GM19438 (cell line): ENCODE results near the gene TMEM165.
"Not testable (repeated sequence)": the region's sequence is repeated elsewhere in the genome, so short reads cannot be mapped to it uniquely, and the experiment has no call there.

ENCODE experiments used
- ATAC-seq: cut with Tn5 transposase; IDR thresholded peaks from one replicate; pipeline ENCODE4 v1.9.1; 2021; ENCODE audit warnings: low read depth; ENCODE audit not compliant: unreplicated experiment

The TMEM165 gene, protein sequence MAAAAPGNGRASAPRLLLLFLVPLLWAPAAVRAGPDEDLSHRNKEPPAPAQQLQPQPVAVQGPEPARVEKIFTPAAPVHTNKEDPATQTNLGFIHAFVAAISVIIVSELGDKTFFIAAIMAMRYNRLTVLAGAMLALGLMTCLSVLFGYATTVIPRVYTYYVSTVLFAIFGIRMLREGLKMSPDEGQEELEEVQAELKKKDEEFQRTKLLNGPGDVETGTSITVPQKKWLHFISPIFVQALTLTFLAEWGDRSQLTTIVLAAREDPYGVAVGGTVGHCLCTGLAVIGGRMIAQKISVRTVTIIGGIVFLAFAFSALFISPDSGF

DNA sequence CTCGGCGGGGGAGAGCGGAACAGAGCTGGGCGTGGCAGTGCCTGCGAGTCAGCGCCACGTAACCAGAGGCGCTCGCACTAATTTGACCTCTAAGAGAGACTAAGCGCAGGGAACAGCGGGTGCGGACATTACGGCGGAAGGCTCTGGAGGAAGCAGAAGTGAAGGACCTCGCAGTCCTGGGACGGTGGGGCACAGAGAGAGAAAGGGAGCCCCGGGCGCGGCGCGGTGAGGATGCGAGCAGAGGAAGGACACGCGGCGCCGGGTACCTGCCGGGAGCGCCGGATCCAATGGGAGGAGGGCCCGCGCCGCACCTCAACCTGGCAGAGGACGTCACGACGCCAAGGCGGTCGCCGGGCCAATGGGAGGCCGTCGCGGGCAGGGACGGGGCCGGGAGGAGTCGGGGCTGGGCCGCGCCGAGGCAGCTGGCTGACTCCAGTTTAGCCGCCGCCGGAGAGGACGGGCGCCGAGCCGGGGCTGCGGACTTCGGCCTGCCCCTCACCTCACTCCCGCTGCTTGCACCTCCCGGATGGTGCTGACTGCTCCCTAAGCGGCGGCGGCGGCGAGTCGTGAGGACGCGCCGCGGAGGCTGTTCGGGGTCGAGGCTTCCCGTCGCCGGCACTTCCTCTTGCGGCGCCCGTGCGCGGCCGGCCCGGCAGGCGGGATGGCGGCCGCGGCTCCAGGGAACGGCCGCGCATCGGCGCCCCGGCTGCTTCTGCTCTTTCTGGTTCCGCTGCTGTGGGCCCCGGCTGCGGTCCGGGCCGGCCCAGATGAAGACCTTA is at the start of gene TMEM165:
Gene TMEM165, plus strand, starts transcription at position 429 of the 779 bp plus-strand sequence. Its CDS starts 233 bp downstream, at position 662.
- peak; percentile 91 for ATAC-seq

DNA sequence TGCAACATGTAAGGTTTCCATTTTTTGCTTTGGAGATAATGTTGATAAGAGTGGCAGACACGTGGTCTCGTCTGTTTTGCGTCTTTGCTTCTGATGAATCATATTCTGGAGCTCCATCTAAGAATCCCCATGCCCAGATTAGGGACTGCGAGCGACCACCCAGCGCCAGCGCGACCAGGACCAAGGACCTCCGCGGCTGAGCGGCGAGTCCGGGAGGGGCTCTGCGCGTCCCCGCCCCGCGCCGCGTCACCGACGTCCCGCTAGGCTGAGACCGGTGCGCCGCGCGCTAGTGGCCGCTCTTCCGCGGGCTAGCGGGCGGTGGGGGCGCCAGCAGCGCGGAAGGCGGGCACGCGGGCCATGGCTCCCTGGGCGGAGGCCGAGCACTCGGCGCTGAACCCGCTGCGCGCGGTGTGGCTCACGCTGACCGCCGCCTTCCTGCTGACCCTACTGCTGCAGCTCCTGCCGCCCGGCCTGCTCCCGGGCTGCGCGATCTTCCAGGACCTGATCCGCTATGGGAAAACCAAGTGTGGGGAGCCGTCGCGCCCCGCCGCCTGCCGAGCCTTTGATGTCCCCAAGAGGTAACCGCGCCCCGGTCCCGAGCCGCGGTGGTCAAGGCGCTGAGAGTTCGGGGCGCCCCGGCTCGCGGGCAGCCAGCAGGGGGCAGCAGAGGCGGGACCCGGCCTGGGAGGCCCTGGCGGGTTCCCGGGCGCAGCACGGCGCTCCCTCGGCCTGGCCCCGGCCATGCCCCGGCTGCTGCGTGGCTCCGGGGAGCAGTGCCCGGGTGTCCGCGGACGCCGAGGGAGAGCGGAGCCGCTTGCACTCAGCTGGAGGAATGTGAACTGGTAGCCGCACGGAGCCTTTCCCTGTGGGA is 49.5 kb upstream of the TMEM165 start, which contains the start of gene SRD5A3:
Gene SRD5A3, plus strand, starts transcription at position 263 of the 871 bp plus-strand sequence. Its CDS starts 95 bp downstream, at position 358.
- ATAC-seq = peak; percentile 93

DNA sequence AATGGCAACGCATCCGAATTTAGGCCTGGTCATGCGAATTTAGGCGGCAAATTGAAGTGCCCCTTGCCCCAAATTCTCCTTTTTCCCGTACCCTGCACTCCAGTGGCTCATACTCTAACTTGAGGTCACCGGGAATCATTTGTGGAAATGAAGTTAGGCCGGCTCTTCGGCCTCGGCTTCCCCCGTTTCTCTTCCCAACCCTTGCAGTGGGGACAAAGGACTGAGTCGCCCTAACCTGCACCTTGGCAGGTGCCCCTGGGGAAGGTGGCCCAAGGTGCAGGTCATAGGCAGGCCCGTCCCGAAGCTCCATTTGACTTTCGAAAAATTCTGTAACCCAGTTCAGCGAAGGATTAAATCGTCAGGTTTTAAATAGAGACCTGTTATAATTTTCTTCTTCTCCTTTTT is 48.9 kb upstream of the TMEM165 start:
- ATAC-seq = no peak

DNA sequence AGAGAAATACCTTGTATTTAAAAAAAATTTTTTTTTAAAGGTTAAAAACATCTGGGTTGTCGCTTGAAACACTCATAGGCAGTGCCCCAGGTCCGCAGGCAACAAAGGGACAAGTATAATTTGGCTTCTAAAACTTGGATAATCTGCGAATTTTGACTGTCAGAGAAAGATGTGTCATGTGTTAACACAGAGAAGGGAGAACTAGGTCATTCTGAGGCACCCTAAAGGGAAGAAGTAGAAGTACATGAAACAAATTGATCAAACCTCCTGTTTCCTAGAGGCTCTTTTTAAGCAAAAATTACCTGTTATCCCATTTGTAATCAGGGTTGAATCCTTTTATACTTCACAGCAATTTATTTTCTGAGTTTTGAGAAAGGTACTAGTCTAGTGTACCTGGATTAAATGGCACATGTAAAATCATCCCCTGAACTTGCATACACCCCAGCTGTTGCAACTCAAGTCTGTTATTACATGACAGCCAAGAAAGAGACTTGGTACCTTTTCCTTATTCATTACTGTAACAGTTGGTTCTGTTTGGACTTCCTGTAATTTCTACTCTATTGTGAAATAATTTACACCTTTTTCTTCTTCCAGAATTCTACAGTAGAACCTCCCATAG is 48.0 kb upstream of the TMEM165 start:
- no peak for ATAC-seq

DNA sequence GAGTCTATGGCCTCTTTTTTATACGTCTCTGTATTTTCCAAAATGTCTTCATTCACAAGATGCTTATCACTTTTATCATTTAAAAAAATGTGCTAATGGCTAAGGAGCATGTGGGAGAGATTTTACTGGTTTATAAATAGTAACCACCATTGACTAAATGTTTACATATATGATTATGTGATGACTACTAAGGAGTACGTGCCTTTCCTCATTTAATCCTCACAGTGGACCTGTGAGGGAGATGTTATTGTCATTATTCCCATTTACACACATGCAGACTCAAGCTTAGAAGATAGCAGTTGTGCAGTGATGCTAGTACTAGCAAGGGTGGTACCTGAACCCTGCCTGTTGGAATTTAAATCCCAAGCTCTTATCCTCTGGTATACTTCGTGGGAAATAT is 47.3 kb upstream of the TMEM165 start:
- ATAC-seq = no peak

DNA sequence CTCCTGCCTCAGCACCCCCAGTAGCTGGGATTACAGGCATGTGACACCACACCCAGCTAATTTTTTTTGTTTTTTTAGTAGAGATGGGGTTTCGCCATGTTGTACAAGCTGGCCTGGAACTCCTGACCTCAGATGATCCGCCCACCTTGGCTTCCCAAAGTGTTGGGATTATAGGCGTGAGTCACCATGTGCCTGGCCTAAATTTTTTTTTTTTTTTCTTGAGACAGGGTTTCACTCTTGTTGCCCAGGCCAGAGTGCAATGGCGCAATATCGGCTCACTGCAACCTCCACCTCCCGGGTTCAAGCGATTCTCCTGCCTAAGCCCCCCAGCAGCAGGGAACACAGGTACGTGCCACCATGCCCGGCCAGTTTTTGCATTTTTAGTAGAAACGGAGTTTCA is 44.9 kb upstream of the TMEM165 start:
- not testable (repeated sequence) for ATAC-seq

DNA sequence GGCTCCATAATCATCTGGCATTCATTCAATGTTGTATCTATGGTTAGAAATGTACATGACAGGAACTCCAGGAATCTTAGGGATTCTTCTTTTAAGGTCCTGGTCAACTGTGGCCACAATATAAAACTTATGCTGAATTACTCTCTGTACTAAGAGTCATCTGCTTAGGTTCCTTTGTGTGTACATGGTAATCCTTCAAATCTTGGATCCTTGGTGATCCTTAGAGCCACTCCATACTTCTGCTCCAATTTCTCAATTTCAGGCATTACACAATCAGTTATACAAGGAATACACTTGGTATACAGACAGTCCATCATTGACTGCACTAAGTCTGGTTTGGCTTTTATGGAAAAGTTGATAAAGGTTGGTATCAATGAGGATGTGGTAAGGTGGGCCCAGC is 43.9 kb upstream of the TMEM165 start:
- no peak for ATAC-seq

DNA sequence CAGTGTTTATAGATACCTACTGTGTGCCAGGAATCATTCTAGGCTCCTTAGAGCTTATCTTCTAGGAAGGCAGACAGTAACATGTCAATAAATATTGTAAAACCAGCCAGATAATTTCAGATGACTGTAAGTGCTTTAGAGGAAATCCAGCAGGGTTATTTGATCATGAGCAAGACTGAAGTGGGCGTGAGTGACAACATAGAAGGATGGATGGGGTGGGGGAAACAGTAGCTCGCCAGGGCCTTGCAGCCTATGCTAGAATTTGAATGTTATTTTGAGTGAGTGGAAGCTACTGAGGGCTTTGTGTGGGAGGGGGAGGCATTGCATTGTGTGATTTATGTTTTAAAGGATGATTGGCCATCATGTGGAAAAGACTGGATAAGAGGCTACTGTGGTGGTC is 43.0 kb upstream of the TMEM165 start:
- no peak for ATAC-seq

DNA sequence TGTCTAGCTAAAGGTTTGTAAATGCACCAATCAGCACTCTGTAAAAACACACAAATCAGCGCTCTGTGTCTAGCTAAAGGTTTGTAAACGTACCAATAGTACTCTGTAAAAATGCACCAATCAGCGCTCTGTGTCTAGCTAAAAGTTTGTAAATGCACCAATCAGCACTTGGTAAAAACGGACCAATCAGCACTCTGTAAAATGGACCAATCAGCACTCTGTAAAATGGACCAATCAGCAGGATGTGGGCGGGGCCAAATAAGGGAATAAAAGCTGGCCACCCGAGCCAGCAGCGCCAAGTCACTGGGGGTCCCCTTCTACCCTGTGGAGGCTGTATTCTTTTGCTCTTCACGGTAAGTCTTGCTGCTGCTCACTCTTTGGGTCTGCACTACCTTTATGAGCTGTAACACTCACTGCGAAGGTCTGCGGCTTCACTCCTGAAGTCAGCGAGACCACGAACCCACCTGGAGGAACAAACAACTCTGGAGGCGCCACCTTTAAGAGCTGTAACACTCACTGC is 42.5 kb upstream of the TMEM165 start:
- not testable (repeated sequence) for ATAC-seq

DNA sequence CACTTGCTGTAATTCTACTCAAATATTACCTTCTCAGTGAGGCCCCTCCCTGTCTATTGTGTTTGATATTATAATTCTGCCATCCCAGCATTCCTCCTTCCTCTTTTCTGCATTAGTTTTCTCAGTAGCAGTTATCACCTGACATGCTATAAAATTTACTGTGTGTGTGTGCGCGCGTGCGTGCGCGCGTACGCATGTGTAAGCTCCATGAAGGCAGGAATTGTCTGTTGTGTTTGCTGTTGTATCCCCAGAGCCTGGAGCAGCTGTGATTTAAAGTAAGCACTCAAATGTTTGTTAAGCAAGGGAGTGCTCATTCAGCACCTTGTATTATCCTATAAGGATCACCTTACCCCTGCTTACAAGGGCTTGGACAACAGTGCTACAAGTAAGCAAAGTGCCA is 41.1 kb upstream of the TMEM165 start:
- no peak for ATAC-seq

DNA sequence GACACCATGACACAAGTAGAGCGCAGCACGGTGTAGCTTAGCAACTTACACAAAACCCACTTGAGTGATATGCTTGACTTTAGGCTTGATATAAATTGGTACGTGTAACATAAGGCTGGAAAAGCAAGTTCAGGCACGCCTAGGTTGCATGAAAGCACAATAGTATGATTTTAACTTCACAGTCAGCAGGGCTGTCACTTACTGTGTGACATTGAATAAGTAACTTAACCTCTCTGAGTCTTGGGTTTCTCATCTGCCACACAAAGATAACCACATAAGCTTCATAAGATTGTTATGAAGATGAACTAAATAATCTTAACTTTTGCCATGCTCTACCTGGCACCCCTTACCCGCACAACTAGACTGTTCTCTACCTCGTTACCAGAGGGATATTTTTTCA is 40.2 kb upstream of the TMEM165 start:
- no peak for ATAC-seq

DNA sequence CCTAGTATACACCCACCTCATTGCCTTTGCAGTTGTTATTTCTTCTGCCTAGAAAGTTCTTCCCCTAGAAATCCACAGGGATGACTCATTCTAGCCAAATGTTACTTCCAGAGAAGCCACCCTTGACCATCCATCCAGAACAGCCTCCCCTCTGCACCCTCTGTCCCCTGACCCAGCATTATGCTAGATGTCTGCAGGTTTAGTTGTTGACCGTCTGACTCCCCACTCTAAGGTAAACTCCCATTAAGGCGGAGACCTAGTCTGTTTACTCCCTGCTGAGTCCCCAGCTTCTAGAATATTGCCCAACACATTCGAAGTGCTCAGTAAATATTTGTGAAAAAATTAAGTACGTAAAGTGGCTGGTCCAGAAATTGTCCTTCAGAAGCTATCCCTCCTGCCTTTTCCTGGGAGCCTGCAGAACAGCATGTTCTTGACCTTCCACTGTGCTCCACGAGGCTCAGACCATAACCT is 38.7 kb upstream of the TMEM165 start:
- no peak for ATAC-seq

DNA sequence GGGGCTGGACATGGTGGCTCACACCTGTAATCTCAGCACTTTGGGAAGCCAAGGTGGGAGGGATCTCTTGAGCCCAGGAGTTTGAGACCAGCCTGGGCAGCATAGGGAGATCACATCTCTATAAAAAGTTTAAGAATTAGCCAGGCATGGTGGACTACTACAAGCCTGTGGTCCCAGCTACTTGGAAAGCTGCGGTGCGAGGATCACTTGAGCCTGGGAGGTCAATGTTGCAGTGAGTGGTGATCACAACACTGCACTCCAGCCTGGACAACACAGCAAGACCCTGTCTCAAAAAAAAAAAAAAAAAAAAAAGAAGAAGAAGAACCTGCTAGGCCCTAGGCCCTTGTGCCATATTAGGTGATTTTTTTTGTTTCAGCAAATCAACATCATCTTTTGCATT is 37.5 kb upstream of the TMEM165 start:
- no peak for ATAC-seq

DNA sequence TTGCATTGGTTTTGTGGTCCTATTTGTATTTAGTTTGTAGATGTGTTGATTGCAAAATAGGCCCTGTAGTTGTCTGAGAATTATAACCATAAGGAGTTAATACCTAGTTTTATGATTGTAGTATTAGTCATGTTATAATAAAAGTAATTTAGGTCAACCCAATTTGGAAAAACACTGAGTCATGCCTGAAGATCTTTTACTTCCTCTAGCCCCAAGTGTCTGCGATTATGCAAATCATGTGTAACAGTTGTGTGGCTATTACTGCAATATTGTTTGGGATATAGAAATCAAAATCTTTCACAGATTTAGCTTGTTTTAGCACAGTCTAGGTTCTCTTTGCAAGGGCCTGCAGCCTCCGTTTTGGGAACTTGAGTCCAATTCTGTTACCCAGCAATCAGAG is 37.1 kb upstream of the TMEM165 start:
- peak; percentile 62 for ATAC-seq

DNA sequence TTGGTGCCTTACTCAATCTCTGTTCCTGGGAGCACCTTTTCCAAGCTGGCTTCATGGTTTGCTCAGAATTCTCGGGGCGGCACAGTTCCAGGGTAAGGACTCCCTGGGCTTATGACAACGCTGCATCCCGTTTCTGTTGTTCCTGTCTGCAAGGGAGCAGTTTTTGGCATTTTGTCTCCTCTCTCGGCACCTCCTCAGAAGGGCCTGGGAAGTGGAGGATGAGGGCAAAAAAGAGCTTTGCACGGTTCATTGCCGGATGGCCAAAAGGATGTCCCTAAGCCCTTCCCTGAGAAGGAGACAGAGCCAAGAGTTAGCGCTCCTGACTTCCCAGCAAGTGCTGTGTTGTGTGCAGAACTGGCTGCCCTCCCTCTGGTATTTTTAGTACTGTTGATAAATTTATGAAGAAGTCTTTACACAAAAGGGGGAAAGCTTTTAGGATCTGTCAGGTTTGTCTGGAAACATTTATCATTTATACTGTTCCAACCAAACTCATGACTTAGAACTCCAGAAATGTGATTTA is 36.3 kb upstream of the TMEM165 start:
- ATAC-seq = no peak

DNA sequence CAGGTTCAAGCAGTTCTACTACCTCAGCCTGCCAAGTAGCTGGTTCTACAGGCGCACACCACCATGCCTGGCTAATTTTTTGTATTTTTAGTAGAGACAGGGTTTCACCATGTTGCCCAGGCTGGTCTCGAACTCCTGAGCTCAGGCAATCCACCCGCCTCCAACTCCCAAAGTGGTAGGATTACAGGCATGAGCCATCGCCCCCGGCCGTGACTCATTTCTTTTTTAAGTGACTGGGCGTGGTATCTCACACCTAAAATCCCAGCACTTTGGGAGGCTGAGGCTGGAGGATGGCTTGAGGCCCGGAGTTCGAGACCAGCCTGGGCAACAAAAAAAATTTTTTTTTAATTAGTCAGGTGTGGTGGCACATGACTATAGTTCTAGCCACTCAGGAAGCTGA is 32.8 kb upstream of the TMEM165 start:
- ATAC-seq = not testable (repeated sequence)

DNA sequence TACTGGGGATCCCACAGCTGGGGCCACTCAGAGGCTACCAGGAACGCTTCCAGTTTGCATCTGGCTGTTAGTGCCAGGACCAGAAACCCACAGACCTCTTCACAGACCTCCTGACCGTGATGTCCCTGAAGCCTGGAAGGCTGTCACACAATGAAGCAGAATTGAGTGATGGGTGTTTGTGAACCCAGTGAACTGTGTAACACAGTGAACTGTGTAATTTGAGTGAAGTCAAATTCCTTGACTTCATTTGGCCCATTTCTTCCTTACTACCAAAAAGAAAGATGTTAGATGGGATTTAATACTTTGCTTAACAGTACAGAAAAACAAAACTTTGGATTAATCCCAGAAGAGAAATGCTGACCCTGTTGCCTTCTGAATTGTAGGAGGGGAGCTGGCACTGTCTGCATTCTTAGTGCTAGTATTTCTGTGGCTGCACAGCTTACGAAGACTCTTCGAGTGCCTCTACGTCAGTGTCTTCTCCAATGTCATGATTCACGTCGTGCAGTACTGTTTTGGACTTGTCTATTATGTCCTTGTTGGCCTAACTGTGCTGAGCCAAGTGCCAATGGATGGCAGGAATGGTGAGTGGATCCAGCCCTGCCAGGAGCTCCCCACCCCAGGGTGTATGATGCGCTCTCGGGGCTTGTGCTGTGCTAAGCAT is 31.9 kb upstream of the TMEM165 start:
- ATAC-seq = no peak

DNA sequence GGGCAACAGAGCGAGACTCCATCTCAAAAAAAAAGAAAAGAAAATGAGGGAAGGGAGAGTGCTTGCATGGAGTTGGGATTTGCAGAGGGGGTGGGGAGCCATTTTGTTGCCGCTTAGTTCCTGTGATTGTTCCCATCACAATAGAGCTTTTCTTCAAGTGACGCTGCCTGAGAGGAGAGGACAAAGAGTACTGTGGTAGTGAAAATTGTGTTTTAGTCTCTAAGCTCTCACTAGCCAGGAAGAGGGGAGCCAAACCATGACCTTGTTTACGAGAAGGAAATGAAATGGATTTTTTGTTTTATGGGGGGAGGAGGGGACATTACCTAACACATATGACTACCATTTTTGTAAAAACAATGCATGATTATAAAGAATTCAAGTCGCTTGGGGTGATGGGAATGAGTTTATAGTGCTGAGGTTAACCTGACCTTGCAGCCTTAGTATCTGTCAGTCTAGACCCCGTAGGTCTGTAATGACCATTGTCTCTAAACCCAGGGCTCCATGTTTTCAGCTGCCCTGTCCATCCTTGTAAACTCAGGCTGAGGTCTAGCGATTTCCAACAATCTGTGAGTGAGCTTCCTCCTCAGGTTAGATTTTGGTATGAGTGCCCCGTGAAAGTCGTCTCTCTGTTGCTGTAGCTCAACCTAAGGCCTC is 30.9 kb upstream of the TMEM165 start:
- no peak for ATAC-seq

DNA sequence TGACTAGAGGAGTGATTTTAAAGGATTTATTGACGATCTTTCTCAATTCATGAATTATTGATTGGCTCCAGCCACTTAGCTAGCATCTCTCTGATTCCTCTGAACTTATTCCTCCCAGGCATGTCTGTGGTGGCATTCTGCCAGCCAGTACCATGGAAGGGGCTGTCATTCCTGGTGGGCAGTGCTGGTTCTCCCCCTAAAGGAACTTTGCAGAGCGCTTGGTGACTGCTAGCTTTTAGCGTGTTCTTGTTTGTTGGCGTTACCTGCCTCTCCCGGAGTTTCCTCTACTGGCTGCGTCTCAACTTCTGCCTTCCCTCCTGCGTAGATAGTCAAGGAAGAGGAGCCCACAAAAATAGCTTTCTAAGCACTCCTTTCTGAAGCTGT is 30.4 kb upstream of the TMEM165 start:
- no peak for ATAC-seq
